Left colon (tissue), 2 donors: Measurements from ENCODE around the gene LYST. TPM values are rescaled to one million over a fixed set of nuclear protein-coding genes. Genes with fewer than 3 reads are reported as not detected.
A peak's percentile ranks its signal among the peaks of the same experiment; 100 is the strongest.

ENCODE experiments used
- ATAC-seq: fragments of 200-7000 bp; cut with Tn5 transposase; one replicate; pipeline ENCODE4 v1.9.1; 2020; ENCODE audit warnings: mild to moderate bottlenecking, moderate library complexity
- DNase-seq, 2 donors: peaks; one replicate each; pipeline ENCODE4 v3.0.0-alpha.2; 2020
- intact Hi-C, 2 donors: fragments of 100-400 bp; cut with DNase I in 1 of 2; cut with micrococcal nuclease in 1 of 2; formaldehyde crosslinking; loops; one replicate each; pipeline versions ENCODE4 v1.11.2 to v1.14.0; 2022; cut with DNase I, micrococcal nuclease
- total RNA-seq, 2 donors: library from RNA; stranded (reverse); fragmentation: NEBNext Ultra II Directional; extraction: Animal tissue kit (Norgen Biotek cat#: 25700); gene quantifications; one replicate each; pipeline ENCODE4 v1.2.1, GENCODE V29; 2021
- donor health status: DM: no; HTN: no; CAD: no.
- donor health status: DM: yes; HTN: yes; CAD: no.

The LYST gene
- total RNA-seq, 2 donors from 2014 or later = 22.4 to 31.1 TPM

DNA sequence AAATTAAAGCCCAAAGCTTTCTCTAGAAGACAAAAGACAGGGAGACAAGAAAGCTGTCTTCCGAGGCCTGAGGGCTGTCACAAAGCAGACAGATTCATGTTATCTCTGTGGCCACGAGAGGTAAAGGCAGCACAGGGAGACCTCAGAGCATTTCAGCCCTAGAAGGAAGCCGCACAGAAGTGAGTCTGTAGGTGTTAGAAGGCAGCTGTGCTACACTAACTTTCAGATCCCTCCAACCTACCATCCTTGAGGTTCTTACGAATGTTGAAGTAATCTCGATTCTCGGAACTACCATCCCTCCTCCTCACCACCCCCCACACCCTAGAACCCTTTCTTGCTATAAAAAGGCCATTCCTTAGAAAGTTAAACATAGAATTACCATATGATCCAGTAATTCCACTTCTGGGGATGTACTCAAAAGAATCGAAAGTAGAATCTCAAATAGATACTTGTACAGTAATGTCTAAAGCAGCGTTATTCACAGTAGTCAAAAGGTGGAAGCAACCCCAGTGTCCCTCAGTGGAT, 21.5 kb upstream of the LYST start:
- intact Hi-C loops = no loop called here
- ATAC-seq (no peak), DNase-seq (no peak)

- peak; percentile 50 for ATAC-seq
- intact Hi-C loops = no loop called here
- no peak for DNase-seq
These were observed 21.0 kb upstream of the LYST start for GRCh38 chr1:235887676-235888075.

DNA sequence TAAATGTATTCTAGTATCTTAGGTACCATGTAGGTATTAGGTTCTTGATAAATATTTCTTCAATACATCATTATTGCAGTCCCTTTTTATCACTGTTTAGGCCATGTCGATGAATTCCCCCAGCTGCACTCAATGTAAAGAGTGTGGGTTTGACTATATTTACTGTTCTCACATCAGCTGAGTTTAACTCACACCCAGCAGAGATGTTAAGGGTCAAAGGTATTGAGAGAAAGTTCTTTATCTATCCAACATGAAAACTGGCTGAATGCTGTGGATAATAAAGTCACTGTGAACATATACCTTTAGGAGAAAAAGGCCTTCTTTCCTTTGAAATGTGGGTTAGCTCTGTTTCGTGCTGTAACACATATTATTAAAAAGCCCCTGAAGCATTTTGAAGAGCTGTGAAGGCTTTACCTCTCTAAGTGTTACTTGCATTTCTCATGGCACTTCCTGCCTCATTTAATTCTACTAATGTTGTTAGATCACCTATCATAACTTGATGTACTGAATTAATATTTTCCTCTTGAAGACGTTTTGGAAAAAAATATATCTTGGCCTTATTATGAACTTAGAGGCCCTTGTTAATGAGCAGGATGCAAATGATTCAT, 19.1 kb upstream of the LYST start:
- ATAC-seq (peak; percentile 90), DNase-seq (no peak)
- intact Hi-C loops = no loop called here

GRCh38 chr1:235883261-235883927, 16.7 kb upstream of the LYST start:
- intact Hi-C loops = no loop called here
- ATAC-seq = no peak
- DNase-seq = peak; percentile 65 to 70

DNA sequence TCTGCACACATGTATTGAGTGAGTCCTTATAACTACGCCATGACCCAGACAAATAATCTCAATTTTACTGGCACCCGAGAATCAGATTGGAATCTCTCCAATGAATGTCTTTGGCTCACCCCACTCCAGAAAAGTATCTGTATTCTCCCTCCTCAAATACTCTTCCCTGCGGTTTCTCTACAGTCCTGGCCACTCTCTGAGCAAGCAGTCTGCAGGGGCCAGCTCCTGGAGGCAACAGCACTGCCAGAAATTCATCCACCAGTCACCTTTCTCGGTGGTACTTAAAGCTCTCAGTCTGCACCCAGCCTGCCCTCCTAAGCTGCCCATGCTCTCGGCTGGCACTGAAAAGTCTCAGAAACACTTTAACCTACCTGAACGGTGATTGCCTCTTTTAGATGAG, 16.1 kb upstream of the LYST start:
- intact Hi-C loops = no loop called here
- no peak for ATAC-seq
- no peak for DNase-seq

GRCh38 chr1:235881930-235882700, 15.4 kb upstream of the LYST start:
- intact Hi-C loops = no loop called here
- ATAC-seq (no peak), DNase-seq (no peak)

DNA sequence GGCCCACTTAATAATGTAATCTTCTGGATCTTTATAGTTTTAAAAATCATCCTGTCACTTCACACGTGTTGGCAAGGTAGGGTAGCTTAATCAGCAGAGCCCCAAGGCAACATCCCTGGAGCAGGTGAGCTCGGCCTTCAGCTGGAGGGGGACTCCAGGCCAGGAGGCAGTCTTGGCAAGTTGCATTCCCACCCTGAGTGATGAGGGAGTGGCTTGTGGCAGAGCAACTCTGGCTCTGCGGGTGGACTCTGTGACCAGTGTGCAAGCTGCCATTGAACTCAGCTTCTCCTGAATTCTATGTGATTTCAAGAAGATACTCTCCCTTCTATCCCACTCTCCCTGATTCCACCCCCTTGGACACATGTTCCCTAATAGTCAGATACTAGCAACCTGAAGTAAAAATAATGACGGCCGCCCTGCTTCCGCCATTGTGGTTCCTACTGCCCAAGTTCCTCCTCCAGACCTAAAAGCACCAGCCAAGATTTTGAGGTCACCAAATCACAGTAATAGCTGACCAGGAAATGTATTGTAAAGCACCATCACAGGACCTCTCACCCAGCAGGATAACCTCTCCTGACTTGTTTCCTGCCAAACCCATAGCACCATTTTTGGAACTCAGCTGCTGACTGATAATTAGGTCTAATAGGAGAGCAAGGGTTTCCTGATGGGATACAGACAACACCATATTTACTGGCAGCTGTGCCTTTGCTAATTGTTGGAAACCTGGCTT, 11.5 kb upstream of the LYST start:
- no peak for DNase-seq
- intact Hi-C loops = no loop called here
- no peak for ATAC-seq

- intact Hi-C loops = no loop called here
- DNase-seq (no peak), ATAC-seq (no peak)
These were observed 9.7 kb upstream of the LYST start for GRCh38 chr1:235876402-235876841.

DNA sequence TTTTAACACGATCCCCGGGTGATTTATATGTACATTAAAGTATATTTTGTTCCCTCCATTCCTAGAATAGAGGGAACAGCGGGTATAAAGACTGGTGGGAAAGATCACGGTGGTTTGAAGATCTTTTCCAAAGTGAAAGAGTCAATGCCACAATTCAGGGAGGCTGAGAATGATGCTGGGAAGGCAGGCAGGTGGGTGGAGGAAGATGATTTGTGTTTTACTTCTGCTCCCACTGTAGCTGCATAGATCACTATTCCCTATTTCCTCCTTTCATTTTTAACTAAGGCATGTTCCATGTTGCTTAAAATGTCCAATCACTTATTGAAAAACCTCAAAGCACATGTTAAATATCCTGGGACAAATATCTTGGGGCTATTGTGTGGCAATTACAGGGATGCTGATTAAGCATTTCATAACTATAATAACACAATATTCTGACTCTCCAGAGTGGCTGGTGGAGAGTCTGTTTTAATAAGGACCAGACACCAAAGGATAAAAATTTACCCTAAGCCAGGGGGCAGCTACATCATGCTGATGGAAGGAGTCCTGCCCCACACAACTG, 8.4 kb upstream of the LYST start:
- ATAC-seq (no peak), DNase-seq (no peak)
- intact Hi-C loops = no loop called here

GRCh38 chr1:235874261-235874660, 7.6 kb upstream of the LYST start:
- ATAC-seq = no peak
- intact Hi-C loops = no loop called here
- no peak for DNase-seq

GRCh38 chr1:235873571-235873970, 6.9 kb upstream of the LYST start:
- ATAC-seq (no peak), DNase-seq (no peak)
- intact Hi-C loops = no loop called here

DNA sequence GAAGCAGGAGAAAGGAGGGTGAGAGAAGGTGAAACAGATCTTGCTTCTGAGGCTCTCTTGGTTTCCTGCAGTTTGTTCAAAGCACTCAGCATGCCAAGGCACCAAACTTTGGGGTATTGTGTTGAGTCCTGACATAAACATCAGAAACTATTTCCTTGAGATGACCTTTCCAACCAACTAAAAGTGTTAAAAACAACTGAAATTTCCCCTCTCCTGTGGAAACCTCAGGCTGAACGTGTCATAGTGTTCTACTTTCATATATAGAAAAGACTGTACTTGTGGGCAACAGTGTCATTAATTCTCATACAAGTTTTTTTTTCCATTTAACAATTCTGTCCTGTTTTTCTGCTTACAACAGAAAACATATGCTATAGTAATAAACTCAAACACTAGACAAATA, 6.3 kb upstream of the LYST start:
- no peak for DNase-seq
- intact Hi-C loops = no loop called here
- ATAC-seq = no peak

GRCh38 chr1:235872270-235872669, 5.6 kb upstream of the LYST start:
- no peak for DNase-seq
- intact Hi-C loops = no loop called here
- ATAC-seq = no peak

DNA sequence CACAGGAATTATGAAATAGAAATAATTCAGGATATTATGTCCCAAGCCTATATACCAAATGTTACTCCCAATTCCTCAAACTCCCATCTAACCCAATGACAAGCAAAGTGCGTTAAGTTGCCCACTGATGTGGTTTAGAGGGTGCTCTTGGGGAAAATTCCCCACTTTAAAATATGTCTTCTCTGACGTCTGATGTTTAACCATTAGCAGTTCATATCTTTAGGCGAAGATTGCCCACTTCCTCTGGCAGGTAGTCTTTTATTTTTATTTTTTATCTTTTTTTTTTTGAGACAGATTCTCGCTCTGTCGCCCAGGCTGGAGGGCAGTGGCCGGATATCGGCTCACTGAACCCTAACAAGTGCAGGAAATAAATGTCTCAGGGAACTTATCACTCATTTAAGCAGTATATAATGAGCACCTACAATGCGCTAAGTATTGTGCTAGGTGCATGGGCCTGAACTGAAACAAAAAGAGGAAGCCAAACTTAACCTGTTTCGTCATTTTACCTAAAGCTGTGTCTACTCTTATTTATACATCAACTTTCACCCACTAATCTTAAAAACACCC, 1.3 kb upstream of the LYST start:
- DNase-seq (no peak), ATAC-seq (no peak)
- intact Hi-C loops = loop anchor here in 1 of 2 donors (5.0 kb wide), 1 partner anchor 104 kb away; no protein-coding TSS in a partner anchor

GRCh38 chr1:235866913-235867845, 473 bp upstream of the LYST start:
- DNase-seq (peak; percentile 93 to 96), ATAC-seq (peak; percentile 94)
- intact Hi-C loops = loop anchor here in 1 of 2 donors (5.0 kb wide), 1 partner anchor 105 kb away; no protein-coding TSS in a partner anchor

- no peak for ATAC-seq
These were observed 1.0 kb downstream of the LYST start for GRCh38 chr1:235865565-235866204.

More at GRCh38 chr1:235865565-235866204, 1.0 kb downstream of the LYST start:
- DNase-seq = no peak
- intact Hi-C loops = loop anchor here in 1 of 2 donors (5.0 kb wide), 1 partner anchor 107 kb away; no protein-coding TSS in a partner anchor
